ENCODE results near the gene RASA3. TPM values are rescaled to one million over a fixed set of nuclear protein-coding genes. Genes with fewer than 3 reads are reported as not detected.

Gene RASA3
- total and polyA plus RNA-seq, 10 of the 15 experiments (the other 5 are each of a cell fraction or from before 2014, with no cell fraction given), result 0.79 to 33.9 (median 17.6) TPM

- no peak for TF ChIP-seq HDAC6 (IDR thresholded peaks at IDR 0.05; ENCODE audit: unreplicated experiment)
- TF ChIP-seq SMAD1 (IDR thresholded peaks at IDR 0.05; ENCODE audit: low read depth, partially characterized antibody), result no peak
- no peak for TF ChIP-seq SREBF1 (IDR thresholded peaks at IDR 0.05; ENCODE audit: low read length)
- no peak for TF ChIP-seq SP1 (IDR thresholded peaks at IDR 0.05; ENCODE audit: low read depth, low read length)
- TF ChIP-seq FOS (IDR thresholded peaks at IDR 0.05; ENCODE audit: borderline replicate concordance, extremely low read depth, insufficient read length), result no peak
- no peak for TF ChIP-seq RAD21 (IDR thresholded peaks at IDR 0.05; ENCODE audit: insufficient read depth, low read depth, low read length)
- no peak for TF ChIP-seq ZNF207 (IDR thresholded peaks at IDR 0.05; ENCODE audit: borderline replicate concordance)
- no peak for TF ChIP-seq HCFC1 (IDR thresholded peaks at IDR 0.05; ENCODE audit: low read length)
- no peak for TF ChIP-seq TAF1 (IDR thresholded peaks at IDR 0.05; ENCODE audit: borderline replicate concordance, low read depth, low read length)
- no peak for TF ChIP-seq ZSCAN29 (IDR thresholded peaks at IDR 0.05)
- TF ChIP-seq, protein P1, sequence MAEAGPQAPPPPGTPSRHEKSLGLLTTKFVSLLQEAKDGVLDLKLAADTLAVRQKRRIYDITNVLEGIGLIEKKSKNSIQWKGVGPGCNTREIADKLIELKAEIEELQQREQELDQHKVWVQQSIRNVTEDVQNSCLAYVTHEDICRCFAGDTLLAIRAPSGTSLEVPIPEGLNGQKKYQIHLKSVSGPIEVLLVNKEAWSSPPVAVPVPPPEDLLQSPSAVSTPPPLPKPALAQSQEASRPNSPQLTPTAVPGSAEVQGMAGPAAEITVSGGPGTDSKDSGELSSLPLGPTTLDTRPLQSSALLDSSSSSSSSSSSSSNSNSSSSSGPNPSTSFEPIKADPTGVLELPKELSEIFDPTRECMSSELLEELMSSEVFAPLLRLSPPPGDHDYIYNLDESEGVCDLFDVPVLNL (IDR thresholded peaks at IDR 0.05; ENCODE audit: low read depth, low read length), result no peak
- TF ChIP-seq, protein P2, sequence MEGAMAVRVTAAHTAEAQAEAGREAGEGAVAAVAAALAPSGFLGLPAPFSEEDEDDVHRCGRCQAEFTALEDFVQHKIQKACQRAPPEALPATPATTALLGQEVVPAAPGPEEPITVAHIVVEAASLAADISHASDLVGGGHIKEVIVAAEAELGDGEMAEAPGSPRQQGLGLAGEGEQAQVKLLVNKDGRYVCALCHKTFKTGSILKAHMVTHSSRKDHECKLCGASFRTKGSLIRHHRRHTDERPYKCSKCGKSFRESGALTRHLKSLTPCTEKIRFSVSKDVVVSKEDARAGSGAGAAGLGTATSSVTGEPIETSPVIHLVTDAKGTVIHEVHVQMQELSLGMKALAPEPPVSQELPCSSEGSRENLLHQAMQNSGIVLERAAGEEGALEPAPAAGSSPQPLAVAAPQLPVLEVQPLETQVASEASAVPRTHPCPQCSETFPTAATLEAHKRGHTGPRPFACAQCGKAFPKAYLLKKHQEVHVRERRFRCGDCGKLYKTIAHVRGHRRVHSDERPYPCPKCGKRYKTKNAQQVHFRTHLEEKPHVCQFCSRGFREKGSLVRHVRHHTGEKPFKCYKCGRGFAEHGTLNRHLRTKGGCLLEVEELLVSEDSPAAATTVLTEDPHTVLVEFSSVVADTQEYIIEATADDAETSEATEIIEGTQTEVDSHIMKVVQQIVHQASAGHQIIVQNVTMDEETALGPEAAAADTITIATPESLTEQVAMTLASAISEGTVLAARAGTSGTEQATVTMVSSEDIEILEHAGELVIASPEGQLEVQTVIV (IDR thresholded peaks at IDR 0.05; ENCODE audit: borderline replicate concordance, partially characterized antibody), result no peak
- no peak for TF ChIP-seq NR2F1 (conservative IDR thresholded peaks at IDR 0.05)
- no peak for TF ChIP-seq CBX3 (IDR thresholded peaks at IDR 0.05; ENCODE audit: borderline replicate concordance, low read depth)
- H3K4me2 ChIP-seq (ENCODE audit: control insufficient read depth, insufficient read depth), result no peak overlapping the region
- no peaks in the 10 kb centered on the region for H3K79me2 ChIP-seq (ENCODE audit: control insufficient read depth, insufficient read depth, low read length)
- ChIA-PET SMC1A (ENCODE audit: uncharacterized antibody, unreplicated experiment) (no interaction called here), RAD21 (ENCODE audit: unreplicated experiment) (no interaction called here), POLR2A (no interaction called here), CTCF (no interaction called here)
- no peaks in the 10 kb centered on the region; the same call in 2 of the 3 replicates for H3K9me3 ChIP-seq (replicated peaks; ENCODE audit: control insufficient read depth, insufficient read depth, low read length)
- no peak overlapping the region for H2AFZ ChIP-seq (ENCODE audit: control insufficient read depth, low read depth, low read length)
- no peak for ATAC-seq
- no peak overlapping the region for H3K4me3 ChIP-seq
- no peak for FAIRE-seq
- no peaks in the 10 kb centered on the region for H4K20me1 ChIP-seq (ENCODE audit: control insufficient read depth, insufficient read depth)
- BruUV-seq (replicated peaks), result no TSS peak
- WGBS (ENCODE audit: insufficient coverage, insufficient replicate concordance, low lambda C conversion rate, missing lambda C conversion rate), result 33% methylated on average over 7 of the region's 7 CpGs
- no peak overlapping the region for H3K9ac ChIP-seq (ENCODE audit: control insufficient read depth, insufficient read depth, low read length)
- no peaks in the 10 kb centered on the region for H3K36me3 ChIP-seq (ENCODE audit: control insufficient read depth in 2 of 2, insufficient read depth in 2 of 2, low read length in 1 of 2)
- in situ Hi-C loops (cut with MboI), result no loop called here
- no peak for DNase-seq (ENCODE audit: low read depth, low spot score)
- H3K27me3 ChIP-seq (replicated peaks in 1 of 2; ENCODE audit: control insufficient read depth in 2 of 2, insufficient read depth in 2 of 2, low read length in 1 of 2), result no peaks in the 10 kb centered on the region; a peak in 2 of 4 replicates
- intact Hi-C loops (cut with micrococcal nuclease; ENCODE audit: unreplicated experiment), result no loop called here
- no peaks in the 10 kb centered on the region for H3K4me1 ChIP-seq (ENCODE audit: control insufficient read depth, insufficient read depth, low read length)
- H3K27ac ChIP-seq (ENCODE audit: control insufficient read depth, insufficient read depth), result no peak overlapping the region
Measured at GRCh38 chr13:113938246-113938645, 194.2 kb downstream of the RASA3 start.

Data from GM12878 (cell line).